NCI-H345 (cell line): Measurements from ENCODE around the gene AFMID.

Experiments
- DNase-seq: peaks from one replicate; lab custom pipeline; 2025; lab: John Stamatoyannopoulos, UW

AFMID gene

DNA sequence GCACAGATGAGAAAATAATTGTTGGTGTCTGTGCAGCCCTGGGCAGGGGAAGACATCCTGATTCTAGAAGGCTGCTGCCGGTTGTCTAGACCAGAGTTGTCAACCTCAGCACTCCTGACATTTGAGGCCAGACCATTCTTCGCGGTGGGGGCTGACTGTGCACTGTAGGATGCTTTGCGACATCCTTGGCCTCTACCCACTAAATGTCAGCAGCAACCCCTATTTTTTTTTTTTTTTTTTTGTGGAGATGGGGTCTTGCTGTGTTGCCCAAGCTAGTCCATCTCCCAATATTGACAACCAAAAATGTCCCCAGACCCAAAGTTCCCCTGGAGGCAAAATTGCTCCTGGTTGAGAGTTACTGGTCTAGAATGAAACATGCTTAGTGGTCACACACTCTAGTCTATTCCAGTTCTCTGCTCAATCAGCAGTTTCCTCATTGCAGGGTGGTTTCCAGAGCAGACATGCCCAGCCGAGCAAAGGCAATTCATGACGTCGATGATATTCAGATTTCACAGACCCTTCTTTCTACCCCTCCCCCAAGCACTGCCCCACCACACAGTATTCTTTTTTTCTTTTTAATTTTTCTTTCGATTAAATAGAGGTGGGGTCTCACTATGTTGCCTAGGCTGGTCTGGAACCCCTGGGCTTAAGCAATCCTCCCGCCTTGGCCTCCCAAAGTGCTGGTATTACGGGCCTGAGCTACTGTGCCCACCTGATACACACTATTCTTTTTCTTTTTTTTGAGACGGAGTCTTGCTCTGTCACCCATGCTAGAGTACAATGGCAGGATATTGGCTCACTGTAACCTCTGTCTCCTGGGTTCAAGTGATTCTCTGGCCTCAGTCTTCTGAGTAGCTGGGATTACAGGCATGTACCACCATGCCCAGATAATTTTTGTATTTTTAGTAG, 32.0 kb upstream of the AFMID start:
- no peak for DNase-seq

DNA sequence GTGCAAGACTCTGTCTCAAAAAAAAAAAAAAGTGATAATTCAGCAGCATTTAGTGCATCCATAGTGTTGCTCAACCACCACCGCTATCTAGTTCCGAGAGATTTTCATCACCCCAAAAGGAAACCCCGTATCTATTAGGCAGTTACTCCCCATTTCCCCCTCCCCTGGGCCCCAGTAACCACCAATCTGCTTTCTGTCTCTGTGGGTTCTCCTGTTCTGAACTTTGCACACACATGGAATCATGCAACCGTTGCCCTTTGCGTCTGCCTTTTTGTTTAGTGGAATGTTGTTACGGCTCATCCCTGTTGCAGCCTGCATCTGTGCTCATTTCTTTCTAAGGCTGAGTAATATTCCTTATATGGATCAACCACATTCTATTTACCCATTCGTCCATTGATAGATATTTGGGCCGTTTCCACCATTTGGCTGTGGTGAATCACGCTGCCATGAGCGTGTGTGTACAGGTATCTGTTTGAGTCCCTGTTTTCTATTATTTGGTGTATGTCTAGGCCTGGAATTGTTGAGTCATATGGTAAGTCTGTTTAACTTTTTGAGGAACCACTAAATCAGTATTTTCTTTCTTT, 27.5 kb upstream of the AFMID start:
- no peak for DNase-seq

DNA sequence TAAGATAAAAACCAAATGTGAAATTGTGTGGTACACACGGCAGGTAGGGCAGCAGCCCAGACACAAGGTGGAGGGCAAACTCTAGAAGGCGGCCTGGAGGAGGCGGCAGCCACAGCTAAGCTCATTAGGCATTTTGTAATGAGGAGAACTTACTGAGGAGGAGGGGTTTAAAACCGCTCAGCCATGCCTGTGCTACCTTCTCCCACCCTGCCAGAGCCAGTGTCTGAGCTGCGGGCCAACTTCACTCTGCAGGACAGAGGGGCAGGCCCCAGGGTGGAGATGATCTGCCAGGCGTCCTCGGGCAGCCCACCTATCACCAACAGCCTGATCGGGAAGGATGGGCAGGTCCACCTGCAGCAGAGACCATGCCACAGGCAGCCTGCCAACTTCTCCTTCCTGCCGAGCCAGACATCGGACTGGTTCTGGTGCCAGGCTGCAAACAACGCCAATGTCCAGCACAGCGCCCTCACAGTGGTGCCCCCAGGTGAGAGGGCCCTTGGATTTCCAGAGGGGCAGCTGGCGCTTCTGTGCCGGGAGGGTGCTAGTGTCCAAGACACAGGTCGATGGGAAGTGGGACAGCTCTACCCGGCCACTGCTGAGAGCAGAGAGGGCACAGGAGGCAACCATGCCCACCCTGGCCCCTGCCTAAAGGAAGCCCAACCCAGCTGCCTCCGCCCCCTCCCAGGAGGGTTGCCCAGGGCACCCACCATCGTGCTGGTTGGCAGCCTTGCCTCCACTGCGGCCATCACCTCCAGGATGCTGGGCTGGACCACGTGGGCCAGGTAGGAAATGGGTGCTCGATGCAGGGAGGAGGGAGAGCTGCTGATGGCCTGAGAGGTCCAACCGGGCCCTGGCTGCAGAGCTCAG, 23.0 kb upstream of the AFMID start:
- no peak for DNase-seq

DNA sequence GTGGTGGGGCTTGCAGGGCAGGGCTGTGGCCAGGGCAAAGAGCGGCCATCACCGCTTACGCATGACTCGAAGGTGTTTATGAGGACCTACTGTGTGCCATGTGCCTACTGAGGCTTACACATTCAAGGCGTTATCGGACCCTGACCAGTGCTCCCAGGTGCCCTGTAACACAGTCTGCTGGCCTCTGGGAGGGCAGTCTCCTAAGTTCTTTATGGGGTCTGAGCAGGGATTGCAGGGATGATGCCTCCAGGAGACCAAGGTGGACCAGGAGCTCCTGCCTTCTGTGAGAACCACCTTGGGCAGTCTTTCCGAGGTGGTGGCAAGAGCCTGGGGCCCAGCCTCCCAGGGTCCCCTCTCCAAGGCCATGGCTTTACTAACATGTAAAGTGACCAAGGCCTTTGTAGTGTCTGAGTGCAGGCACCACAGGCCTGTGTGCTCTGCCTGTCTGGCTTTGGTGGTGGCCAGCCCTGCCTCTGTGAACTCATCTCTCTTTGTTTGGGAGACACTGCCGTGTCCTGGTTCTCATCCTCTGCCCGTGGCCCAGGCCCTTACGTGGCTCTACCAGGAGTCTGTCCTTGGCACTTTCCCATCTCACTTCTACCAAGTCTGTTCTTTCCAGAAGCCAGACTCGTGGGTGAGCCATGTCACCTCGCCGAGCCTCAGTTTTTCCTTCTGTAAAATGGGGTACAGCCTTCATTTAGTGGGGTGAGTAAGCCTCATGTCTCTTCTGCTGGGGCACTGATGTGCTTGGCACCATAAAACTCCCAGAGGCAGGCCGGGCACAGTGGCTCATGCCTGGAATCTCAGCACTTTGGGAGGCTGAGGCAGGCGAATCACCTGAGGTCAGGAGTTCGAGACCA, 22.2 kb upstream of the AFMID start:
- DNase-seq = no peak

DNA sequence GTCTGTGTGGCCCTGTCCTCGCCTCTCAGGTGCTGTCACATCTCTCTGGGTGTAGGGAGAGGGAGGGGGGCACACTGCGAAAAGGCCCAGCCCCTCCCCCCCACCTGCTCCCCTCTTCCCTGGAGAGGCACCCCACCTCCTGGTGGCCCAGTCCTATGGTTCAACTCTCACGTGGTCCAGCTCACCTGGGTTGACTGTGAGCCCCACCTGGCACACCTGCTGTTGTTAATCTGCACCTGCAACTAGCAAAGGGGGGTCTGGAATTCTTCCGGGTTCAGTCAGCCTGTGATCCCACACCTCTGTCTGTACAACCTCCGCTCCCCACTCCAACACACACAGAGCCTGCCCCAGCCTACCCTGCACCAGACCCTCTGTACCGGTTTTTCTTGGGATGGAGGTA, 20.7 kb upstream of the AFMID start:
- DNase-seq = peak; percentile 33

DNA sequence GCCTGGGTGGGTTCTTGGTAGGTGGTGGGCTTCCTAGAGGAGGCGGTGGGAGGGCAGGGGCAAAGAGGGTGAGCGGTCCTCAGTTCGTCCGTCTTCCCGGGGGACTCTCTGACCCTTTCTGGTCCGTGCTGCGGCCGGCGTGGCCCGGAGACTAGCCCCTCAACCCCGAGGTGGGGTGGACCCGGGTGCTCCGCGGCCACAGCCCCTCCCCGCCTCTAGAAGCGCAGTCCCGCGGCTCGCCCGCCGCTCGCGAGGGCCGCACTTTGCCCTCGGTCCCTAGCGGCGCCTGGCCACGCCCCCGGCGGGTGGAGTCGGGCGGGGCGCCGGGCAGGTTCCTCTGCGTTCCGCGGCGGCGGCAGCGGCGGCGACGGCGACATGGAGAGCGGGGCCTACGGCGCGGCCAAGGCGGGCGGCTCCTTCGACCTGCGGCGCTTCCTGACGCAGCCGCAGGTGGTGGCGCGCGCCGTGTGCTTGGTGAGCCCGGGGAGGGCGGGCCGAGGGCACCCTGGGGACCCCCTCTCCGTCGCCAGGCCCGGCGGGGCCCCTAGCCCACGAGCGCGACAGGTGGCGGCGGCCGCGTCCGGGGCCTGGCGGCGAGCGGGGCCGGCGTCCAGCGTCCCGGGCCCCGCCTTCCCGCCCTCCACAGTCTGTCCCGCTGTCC, 18.8 kb upstream of the AFMID start, which contains the start of gene SYNGR2:
Gene SYNGR2, plus strand, starts transcription at position 340 of the 661 bp plus-strand sequence. Its CDS starts 36 bp downstream, at position 376.
- DNase-seq = peak; percentile 93

DNA sequence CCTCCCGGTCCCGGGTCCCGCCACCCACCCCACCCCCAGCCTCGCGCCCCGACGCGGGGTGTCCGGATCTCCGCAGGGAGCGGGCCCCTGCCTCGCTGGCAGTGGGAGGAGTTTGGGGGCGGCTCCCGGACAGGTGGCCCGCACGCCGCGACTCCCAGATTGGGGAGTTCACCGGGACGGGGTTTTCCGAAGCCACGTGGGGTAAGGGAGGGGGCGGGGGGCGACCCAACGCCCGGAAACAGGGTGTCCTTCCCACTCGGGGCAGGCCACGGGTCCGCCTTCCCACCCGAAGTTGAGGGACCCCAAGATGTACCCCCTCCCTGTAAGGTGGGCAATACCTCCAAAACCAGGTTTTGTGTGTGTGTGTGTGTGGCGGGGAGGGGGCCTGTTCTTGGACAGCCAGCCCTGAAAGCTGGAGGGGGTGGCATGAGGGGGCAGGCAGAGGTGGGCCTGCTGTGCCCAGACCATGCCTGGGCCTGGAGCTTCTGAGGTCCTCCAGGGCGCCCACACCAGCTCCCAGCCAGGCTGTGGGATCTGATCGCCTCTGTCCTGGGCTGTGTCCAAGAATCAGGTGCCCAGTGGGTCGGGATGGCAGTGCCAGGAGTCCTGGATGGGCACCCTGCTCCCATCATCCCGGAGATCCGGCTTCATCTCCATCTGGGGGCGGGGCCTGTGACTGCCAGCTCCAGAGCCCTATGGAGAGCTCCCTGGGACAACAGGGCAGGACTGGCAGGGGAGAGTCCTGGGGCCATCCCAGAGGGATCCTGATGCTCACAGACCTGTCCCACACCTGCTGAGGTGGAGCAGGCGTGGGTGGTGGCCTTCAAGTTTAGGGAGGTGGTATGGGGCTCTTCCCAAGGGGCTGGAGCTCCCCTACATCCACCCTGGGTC, 18.0 kb upstream of the AFMID start:
- DNase-seq = peak; percentile 73

DNA sequence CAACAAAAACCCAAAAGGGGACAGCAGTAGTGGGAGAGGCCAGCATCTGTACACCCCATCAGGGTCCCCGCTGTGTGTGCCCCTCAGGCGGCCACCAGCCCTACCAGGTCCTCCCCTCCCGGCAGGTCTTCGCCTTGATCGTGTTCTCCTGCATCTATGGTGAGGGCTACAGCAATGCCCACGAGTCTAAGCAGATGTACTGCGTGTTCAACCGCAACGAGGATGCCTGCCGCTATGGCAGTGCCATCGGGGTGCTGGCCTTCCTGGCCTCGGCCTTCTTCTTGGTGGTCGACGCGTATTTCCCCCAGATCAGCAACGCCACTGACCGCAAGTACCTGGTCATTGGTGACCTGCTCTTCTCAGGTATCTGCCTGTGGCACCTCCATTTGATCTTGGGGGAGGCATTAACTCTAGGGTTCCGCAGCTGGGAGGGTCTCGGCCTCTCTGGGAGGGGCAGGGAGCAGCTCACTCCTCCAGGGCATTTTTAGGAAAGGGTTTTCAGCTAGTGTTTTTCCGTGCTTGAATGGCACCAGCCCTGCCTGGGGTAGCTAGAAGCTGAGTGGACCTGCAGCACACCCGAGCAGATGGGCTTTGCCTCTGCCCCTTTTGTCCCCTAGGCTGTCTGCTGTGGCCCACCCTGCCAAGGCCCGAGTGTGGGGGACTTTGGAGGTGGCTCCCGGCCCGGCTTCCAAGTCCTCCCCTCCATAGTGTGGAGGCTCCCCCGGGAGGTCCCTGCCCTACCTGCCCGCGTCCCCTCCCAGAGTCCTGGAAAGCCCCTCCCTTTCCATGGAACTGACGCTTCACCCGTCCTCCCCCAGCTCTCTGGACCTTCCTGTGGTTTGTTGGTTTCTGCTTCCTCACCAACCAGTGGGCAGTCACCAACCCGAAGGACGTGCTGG, 16.2 kb upstream of the AFMID start:
- DNase-seq = no peak

DNA sequence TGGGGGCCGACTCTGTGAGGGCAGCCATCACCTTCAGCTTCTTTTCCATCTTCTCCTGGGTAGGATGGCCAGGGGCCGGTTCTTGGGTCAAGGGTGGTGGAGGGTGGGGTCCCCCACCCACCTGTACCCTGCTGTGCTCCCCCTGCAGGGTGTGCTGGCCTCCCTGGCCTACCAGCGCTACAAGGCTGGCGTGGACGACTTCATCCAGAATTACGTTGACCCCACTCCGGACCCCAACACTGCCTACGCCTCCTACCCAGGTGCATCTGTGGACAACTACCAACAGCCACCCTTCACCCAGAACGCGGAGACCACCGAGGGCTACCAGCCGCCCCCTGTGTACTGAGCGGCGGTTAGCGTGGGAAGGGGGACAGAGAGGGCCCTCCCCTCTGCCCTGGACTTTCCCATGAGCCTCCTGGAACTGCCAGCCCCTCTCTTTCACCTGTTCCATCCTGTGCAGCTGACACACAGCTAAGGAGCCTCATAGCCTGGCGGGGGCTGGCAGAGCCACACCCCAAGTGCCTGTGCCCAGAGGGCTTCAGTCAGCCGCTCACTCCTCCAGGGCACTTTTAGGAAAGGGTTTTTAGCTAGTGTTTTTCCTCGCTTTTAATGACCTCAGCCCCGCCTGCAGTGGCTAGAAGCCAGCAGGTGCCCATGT, 15.4 kb upstream of the AFMID start:
- peak; percentile 80 for DNase-seq

DNA sequence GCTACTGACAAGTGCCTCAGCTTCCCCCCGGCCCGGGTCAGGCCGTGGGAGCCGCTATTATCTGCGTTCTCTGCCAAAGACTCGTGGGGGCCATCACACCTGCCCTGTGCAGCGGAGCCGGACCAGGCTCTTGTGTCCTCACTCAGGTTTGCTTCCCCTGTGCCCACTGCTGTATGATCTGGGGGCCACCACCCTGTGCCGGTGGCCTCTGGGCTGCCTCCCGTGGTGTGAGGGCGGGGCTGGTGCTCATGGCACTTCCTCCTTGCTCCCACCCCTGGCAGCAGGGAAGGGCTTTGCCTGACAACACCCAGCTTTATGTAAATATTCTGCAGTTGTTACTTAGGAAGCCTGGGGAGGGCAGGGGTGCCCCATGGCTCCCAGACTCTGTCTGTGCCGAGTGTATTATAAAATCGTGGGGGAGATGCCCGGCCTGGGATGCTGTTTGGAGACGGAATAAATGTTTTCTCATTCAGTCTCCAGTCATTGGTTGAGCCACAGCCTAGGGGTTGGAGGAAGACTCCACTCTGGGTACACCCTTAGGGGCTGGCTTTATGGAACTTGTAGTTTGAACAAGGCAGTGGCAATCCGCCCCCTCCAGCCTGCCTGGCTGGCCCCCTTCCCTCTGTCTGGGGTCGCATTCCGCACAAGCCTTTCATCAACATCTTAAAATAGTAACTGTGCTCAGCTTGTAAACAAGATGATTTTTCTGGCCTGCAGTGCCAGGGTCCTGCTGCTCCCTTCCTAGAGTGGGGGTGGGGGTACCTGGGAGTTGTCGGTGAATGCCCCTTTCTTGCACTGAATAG, 14.7 kb upstream of the AFMID start:
- DNase-seq = peak; percentile 80

DNA sequence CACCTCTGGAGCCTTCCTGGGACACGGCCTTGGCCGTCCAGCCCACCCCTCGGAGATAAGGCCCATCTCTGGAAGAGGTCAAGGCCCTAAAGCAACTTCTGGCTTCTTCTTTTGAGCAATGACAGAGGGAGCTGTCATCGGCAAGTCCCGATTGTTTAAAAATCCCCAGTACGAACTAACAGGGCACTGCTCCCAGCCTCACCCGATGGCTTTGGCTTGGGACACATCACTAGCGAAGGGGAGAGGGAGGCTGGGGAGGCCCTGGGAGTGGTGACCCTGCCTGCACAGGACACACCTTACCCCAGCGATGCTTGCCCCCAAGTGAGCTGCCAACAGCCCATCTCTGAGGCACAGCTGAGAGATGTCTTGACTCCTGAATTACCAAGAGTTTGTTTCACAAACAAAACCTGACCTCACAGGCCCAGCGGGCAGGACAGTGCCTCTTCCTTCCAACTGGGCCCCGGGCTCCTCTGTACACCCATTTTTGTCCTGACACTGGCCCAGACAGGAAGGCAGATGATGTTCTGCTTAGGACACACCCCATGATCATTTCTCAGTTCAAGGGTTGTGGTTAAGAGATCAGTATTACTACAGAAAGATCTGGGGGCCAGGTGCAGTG, 14.0 kb upstream of the AFMID start:
- DNase-seq = no peak

DNA sequence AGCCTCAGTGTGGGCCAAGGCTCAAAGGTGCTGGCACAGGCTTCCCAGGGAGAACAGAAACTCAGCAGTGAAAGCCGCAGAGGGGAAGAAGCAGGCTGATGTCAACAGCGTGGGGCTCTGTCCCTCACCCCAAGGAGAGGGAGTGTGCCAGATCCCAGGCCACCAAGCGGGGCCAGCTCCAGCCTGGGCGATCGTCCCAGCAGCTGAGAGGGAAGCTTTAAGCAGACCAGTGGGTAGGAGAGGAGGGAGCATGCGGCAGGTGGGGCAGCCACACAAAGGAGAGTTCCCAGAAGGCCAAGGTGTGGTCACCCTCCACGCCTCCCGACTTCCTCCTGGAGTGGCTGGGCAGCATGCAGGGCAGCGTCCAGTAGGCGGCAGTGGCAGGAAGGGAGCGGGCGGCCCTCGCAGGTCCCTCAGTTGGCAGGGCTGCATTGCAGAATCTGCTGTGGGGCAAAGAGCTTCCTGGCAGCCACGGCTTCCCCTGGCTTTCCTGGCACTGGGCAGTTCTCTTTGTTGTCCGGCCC, 12.8 kb upstream of the AFMID start:
- no peak for DNase-seq

DNA sequence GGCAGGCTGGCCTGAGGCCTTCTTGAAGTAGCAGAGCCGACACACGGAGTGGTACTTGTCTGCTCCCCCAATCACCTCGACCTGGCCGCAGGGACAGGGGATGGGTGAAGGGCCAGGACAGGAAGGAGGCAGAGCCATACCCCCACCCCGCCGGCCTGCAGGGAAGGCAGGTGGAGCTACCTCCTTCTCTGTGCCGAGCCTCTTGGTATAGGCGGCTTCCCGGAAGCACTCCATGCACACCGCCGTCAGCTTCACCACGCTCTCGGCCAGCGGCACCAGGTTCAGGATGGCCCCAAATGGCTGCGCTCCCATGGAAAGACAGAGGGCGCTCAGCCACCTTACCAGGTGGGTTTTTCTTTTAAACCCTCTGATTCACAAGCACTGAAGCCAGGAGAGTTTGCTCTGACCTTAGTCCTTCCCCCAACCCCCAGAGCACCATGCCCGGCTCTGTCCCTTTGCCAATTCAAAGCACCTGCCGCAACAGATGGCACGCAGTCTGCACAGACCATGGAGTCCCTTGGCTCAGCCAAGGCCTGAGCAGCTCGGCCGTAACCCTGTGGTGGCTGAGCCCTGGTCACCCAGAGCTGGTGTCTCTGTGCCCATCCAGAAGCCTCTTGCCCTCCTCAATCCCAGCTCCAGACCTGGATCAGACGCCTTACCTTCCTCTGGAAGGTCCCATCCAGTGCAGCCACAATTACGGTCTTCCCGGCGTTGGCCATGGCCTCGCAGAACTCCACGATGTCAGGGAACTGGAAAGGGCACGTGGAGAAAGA, 12.1 kb upstream of the AFMID start:
- DNase-seq = no peak

DNA sequence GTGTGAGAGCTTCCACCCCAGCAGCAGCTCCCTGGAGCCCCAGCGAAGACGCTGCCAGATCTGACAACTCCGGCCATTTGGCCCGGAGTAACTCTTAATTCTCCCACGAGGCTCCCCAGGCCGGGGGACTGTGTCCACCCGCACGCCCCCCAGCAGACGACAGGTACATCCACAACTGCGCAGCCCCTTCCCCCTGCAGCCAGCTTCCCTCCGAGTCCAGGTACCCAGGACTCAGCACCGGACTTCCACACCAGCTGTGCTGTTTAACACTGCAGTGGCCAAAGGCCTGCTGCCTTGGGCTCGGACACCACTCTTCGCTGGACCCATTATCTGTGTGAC, 11.6 kb upstream of the AFMID start:
- DNase-seq = no peak

DNA sequence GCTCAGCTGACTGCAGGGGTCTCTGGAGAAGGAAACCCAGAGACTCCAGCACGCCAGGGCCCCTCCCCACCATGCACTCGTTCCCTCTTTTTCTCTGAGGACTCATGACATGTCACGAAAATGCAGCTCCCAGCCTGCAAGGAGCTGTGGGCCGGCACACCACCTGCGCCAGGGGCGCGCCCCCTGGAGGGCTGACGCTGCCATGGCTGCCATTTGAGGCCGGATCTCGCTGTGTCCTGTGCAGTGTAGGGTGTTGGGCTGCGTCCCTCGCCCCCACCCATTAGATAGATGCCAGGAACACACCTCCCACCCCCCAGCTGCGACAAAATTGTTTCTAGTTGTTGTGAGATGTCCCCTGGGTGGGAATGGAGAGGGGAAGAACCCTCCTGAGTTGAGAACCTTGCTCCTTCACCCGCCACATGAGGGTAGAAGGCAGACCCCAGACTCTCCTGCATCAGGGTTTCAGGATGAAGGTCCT, 10.6 kb upstream of the AFMID start:
- DNase-seq = peak; percentile 20

DNA sequence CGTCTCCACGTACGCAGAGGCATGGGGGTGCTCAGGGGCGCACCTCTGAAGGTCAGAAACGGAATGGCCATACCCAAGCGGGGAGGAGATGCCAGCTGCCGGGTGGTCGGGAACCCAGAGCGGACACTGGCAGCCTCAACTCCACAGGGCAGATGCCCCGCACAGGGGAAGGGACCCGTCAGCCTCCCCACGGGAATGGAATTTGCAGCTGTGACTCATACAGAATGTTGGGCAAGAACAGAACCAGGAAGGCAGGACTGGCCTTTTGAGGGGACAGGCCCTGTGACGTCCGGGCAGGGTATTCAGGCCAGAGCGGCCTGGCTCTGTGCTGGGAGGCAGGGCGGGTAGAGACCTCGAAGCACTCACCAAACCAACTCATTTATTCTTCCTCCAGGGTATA, 7.8 kb upstream of the AFMID start:
- DNase-seq = no peak
